HG03558 (cell line): ENCODE data around the gene FOXG1.

Experiments used
- ATAC-seq: cut with Tn5 transposase; IDR thresholded peaks from one replicate; pipeline ENCODE4 v1.9.1; 2021; ENCODE audit warnings: moderate number of reproducible peaks; ENCODE audit not compliant: unreplicated experiment; ENCODE audit errors: extremely low read depth

FOXG1 gene

GRCh38 chr14:28761438-28762291 lies 4.9 kb upstream of the FOXG1 start:
- ATAC-seq: no peak

DNA sequence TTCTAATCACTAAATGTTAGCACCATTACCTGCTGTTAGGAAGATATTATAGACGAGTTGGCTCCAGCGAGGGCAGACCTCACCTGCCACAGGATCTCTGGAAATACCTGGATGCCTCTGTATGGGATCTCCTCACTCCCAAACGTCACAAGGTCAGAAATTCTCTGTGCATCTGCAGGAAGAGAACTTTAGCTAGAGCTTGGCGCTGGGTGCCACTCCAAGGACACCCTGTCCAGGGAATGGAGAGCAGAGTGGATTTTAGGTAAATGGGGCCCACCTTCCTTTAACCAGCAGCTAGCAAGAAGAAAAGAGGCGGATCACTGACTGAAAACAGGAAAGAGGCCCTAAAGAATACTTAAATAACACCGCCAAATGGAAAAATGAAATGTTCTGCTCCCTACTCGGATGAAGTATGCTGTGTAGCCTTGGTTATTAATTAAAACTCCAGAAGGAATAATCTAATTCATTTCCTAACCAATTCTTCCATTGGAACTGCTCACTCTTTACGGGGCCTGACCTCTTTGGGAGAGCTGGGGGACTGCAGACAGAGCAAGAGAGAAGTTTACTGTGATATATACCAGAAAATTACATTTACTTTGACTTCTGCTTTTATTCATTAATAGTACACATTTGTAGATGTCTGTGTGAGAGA lies 4.2 kb upstream of the FOXG1 start:
- ATAC-seq: no peak

GRCh38 chr14:28762955-28763326 lies 3.6 kb upstream of the FOXG1 start:
- ATAC-seq: no peak

GRCh38 chr14:28763751-28764256 lies 2.8 kb upstream of the FOXG1 start:
- no peak for ATAC-seq

DNA sequence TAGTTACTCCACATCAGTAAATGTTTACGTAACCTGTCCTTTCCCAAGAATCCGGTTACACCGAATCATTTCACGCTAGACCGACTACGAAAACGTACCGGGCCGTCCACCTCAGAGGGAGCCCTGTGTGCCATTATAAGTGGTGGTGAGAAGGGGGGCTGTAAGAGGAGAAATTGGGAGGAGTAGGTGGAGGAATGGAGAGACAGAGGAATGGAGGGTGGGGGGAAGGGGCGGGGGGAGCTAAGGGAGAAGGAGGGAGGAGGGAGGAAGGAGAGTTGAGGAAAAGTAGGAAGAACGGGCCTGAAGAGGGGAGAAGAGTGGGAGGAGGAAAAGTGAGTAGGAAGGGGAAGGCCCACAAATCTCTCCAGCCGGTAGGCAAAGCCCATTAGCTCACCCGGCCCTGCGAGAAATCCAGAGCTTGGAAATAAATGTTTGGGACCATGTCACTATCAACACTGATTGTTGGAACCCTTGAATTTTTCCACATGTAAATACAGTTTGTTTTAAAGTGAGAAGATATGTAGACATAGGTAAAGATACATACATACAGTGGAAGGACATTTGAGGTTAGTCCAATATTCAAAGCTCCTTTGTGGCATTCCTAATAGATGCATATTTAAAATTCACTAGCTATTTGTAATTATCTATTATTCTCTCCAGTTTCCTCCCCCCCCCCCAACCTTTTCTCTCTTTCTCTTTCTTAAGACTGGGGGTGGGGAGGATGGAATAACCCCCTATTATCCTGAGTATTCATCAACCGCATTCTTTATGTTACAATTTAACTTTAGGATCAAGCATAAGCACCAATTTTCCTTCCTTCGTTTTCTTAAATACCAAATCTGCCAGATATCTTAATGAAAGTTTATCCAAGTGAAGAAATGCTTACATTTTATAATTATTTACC lies 2.1 kb upstream of the FOXG1 start:
- no peak for ATAC-seq

GRCh38 chr14:28765169-28765830 lies 1.3 kb upstream of the FOXG1 start:
- no peak for ATAC-seq

DNA sequence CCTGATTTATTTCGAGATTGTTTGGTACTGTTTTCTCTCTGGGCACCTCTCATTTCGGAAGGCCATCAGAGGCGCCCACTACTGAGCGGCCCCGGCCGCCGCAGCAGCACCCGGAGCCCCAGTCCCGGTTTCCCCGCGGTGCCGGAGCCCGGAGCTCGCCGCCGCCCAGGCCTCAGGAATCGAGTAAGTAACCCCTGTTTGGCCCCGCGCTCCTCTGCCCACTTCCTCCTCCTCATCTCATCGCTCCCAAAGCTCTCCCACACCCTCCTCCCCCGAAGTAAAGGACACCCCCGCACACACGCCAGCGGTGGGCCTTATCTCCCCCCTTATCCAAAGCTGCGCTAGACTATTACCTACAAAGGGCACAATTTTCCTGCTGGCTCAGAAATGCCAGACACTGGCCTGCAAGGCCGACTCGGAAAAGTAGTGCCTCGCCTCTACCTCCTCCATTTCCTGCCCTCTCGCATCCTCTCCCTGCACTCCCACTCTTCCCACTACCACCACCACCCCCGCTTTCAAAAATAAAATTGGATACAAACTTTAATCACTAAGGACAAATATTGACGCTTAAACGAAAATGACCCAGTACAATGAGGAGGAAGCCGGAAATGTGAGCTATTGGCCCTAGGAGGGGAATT lies 637 bp upstream of the FOXG1 start:
- ATAC-seq: no peak

DNA sequence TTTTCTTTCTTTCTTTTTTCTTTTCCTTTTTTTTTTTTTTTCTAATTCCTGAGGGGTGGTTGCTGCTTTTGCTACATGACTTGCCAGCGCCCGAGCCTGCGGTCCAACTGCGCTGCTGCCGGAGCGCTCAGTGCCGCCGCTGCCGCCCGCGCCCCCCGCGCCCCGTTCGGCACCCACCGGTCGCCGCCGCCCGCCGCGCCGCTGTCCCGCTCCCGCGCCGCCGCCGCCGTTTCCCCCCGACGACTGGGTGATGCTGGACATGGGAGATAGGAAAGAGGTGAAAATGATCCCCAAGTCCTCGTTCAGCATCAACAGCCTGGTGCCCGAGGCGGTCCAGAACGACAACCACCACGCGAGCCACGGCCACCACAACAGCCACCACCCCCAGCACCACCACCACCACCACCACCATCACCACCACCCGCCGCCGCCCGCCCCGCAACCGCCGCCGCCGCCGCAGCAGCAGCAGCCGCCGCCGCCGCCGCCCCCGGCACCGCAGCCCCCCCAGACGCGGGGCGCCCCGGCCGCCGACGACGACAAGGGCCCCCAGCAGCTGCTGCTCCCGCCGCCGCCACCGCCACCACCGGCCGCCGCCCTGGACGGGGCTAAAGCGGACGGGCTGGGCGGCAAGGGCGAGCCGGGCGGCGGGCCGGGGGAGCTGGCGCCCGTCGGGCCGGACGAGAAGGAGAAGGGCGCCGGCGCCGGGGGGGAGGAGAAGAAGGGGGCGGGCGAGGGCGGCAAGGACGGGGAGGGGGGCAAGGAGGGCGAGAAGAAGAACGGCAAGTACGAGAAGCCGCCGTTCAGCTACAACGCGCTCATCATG lies 654 bp downstream of the FOXG1 start:
- no peak for ATAC-seq

DNA sequence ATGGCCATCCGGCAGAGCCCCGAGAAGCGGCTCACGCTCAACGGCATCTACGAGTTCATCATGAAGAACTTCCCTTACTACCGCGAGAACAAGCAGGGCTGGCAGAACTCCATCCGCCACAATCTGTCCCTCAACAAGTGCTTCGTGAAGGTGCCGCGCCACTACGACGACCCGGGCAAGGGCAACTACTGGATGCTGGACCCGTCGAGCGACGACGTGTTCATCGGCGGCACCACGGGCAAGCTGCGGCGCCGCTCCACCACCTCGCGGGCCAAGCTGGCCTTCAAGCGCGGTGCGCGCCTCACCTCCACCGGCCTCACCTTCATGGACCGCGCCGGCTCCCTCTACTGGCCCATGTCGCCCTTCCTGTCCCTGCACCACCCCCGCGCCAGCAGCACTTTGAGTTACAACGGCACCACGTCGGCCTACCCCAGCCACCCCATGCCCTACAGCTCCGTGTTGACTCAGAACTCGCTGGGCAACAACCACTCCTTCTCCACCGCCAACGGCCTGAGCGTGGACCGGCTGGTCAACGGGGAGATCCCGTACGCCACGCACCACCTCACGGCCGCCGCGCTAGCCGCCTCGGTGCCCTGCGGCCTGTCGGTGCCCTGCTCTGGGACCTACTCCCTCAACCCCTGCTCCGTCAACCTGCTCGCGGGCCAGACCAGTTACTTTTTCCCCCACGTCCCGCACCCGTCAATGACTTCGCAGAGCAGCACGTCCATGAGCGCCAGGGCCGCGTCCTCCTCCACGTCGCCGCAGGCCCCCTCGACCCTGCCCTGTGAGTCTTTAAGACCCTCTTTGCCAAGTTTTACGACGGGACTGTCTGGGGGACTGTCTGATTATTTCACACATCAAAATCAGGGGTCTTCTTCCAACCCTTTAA lies 1.5 kb downstream of the FOXG1 start:
- ATAC-seq: no peak

GRCh38 chr14:28769276-28769880 lies 2.8 kb downstream of the FOXG1 start:
- ATAC-seq: no peak

DNA sequence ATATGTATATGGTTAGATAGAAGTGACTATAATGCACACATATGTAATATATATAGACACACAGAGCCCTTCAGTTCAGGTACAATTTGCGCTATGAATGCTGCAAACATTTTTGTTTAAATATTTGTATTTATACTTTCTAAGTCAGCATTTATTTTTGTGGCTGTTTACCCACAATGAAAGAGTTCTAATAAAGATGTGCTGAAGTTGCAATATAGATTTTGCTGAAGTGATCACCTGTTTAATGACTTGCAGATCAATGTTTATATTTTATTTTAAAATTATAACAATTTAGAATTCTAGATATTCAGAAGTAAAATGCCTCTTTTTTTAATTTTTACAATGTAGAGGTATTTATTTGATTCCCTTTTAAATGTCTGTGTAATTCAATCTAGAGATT lies 3.5 kb downstream of the FOXG1 start:
- no peak for ATAC-seq

DNA sequence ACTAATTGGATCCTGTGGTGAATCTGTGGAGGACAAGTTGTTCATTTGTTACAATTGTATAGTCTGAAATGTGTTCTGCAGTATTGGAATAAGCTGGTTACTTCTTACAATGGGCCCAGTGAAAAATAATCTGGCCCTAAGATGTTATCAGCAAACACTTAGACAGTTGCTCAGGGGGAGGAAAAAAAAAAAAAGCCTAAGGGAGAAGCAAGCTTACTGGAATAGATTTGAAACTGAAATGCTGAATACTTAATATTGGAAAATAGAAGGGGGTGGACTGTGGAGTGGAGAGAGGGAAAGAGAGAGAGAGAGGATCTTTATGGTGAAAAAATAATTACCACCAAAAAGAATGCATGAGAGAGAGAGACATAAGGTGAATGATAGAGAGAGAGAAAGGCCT lies 4.0 kb downstream of the FOXG1 start:
- no peak for ATAC-seq

- ATAC-seq: no peak
These were observed 4.6 kb downstream of the FOXG1 start for GRCh38 chr14:28771168-28771567.

GRCh38 chr14:28772613-28773012 lies 6.0 kb downstream of the FOXG1 start:
- ATAC-seq: no peak

DNA sequence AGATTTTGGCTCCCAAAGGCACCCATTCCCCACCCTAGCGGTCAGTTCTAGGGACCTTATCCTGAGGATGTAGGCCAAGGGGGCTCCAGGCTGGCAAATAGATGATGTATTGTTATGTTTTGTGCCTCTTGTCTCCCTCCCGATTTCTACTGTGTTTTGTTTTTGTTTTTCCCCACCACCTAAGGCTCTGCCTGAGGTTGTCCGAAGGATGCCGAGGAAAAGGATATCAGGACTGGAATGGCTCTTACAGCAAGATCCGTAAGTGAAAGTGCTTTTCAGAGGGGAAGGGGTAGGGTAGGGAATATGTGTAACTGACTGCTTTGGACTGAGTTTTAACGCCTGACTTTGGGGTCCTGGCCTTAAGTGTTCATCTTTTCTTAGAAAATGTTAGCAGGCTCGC lies 6.6 kb downstream of the FOXG1 start:
- ATAC-seq: no peak

- ATAC-seq: no peak
These were observed 7.5 kb downstream of the FOXG1 start for GRCh38 chr14:28773861-28774691.
